Fibroblast of lung (primary cell): ENCODE results near the gene ZNF530.

Experiments used
- EZH2 ChIP-seq: IDR thresholded peaks from 2 replicates; pipeline ENCODE4 v1.5.1; 2012; ENCODE audit warnings: low read length, control low read depth, mild to moderate bottlenecking; ENCODE audit errors: missing control alignments
- TF ChIP-seq, protein P1 (sequence below), 2 donors: IDR thresholded peaks in 1 of 2; conservative IDR thresholded peaks in 1 of 2; 1 replicate in 1 of 2; 2 replicates in 1 of 2; pipeline ENCODE4 v1.5.1; 2011 to 2012; ENCODE audit warnings: low read length in 2 of 2, control low read depth in 1 of 2, inconsistent platforms in 1 of 2, low read depth in 1 of 2, mild to moderate bottlenecking in 1 of 2

GRCh38 chr19:57620673-57621348 lies 21.1 kb downstream of the ZNF530 start:
- TF ChIP-seq, protein P1, sequence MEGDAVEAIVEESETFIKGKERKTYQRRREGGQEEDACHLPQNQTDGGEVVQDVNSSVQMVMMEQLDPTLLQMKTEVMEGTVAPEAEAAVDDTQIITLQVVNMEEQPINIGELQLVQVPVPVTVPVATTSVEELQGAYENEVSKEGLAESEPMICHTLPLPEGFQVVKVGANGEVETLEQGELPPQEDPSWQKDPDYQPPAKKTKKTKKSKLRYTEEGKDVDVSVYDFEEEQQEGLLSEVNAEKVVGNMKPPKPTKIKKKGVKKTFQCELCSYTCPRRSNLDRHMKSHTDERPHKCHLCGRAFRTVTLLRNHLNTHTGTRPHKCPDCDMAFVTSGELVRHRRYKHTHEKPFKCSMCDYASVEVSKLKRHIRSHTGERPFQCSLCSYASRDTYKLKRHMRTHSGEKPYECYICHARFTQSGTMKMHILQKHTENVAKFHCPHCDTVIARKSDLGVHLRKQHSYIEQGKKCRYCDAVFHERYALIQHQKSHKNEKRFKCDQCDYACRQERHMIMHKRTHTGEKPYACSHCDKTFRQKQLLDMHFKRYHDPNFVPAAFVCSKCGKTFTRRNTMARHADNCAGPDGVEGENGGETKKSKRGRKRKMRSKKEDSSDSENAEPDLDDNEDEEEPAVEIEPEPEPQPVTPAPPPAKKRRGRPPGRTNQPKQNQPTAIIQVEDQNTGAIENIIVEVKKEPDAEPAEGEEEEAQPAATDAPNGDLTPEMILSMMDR (conservative IDR thresholded peaks at IDR 0.05 in 1 of 2, IDR thresholded peaks at IDR 0.05 in 1 of 2; ENCODE audit: low read depth in 1 of 2, low read length in 2 of 2) = no peak
- TF ChIP-seq EZH2 = no peak
